Fibroblast of lung (primary cell): ENCODE results near the gene SHANK2.

ENCODE experiments used
- CTCF ChIP-seq, 2 donors: IDR thresholded peaks in 1 of 2; conservative IDR thresholded peaks in 1 of 2; 1 replicate in 1 of 2; 2 replicates in 1 of 2; pipeline ENCODE4 v1.5.1; 2011 to 2012; ENCODE audit warnings: low read length in 2 of 2, control low read depth in 1 of 2, inconsistent platforms in 1 of 2, low read depth in 1 of 2, mild to moderate bottlenecking in 1 of 2
- EZH2 ChIP-seq: IDR thresholded peaks from 2 replicates; pipeline ENCODE4 v1.5.1; 2012; ENCODE audit warnings: low read length, control low read depth, mild to moderate bottlenecking; ENCODE audit errors: missing control alignments

- no peak for TF ChIP-seq EZH2
- TF ChIP-seq CTCF (conservative IDR thresholded peaks at IDR 0.05 in 1 of 2, IDR thresholded peaks at IDR 0.05 in 1 of 2; ENCODE audit: low read depth in 1 of 2, low read length in 2 of 2): no peak
Measured at GRCh38 chr11:71253794-71254193, 1.4 kb upstream of the SHANK2 start.
